ENCODE results near the gene ADAMTS3.

The ADAMTS3 gene

DNA sequence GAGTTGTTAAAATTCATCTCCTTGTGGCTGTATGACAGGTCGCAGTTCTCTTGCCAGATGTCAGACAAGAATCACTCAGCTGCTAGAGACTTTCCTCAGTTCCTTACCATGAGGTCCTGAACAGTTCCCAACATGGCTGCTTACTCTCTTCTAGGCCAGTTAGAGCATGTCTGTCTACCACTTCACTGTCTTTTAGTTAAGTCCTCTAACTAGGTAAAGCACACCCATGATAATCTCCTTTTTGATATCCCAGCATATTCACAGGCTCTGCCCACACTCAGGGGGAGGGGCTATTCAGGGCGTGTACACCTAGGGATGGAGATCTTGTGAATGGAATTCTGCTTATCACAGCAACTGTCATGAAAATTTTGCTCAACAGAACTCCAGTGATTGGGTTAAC is 190.1 kb downstream of the ADAMTS3 start:
- TF ChIP-seq EGR1 (IDR thresholded peaks at IDR 0.05) (no peak), TCF12 (IDR thresholded peaks at IDR 0.05; ENCODE audit: low read depth) (no peak), FOXM1 (IDR thresholded peaks at IDR 0.05; ENCODE audit: borderline replicate concordance, low read depth) (no peak)
- TF ChIP-seq, protein P1, sequence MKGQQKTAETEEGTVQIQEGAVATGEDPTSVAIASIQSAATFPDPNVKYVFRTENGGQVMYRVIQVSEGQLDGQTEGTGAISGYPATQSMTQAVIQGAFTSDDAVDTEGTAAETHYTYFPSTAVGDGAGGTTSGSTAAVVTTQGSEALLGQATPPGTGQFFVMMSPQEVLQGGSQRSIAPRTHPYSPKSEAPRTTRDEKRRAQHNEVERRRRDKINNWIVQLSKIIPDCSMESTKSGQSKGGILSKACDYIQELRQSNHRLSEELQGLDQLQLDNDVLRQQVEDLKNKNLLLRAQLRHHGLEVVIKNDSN (IDR thresholded peaks at IDR 0.05): no peak

DNA sequence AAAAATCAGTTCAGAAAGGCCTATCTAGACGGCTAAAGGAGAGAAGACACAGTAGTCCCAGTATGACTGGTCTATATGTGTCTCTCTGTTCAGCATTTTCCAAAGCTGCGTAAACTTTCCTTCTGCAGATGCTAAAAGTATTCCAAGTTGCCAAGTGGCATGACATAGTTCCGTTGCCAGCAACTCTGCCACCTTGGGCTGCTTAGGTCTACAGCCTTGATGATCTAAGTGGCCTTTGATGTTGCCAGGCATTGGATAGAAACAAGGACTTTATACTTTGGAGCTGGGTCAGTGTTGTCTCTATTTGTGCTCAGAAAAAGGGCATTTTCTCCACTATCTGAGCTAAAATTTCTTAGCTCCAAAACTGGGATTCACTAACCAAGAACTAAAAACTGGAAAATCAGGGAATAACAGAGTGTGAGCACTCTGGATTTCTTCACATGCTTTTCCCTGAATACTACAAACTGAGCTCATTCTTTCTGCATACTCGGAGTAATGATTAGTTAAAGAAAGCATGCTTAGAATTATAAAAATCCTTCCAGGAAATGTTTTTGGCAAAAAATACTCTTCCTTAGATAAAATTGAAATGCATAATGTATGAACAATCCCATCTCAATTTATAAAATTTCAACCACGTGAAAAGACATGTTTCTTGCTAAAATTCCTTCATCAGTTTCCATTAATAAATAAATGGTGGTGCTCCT is 191.4 kb downstream of the ADAMTS3 start:
- TF ChIP-seq TCF12 (IDR thresholded peaks at IDR 0.05; ENCODE audit: low read depth) (no peak), EGR1 (IDR thresholded peaks at IDR 0.05) (no peak), RAD21 (IDR thresholded peaks at IDR 0.05; ENCODE audit: low read depth) (no peak), FOXM1 (IDR thresholded peaks at IDR 0.05; ENCODE audit: borderline replicate concordance, low read depth) (no peak), YY1 (IDR thresholded peaks at IDR 0.05; ENCODE audit: low read depth) (no peak), ZBTB7A (IDR thresholded peaks at IDR 0.05; ENCODE audit: low read depth) (no peak), CEBPB (IDR thresholded peaks at IDR 0.05) (no peak), TAF1 (IDR thresholded peaks at IDR 0.05; ENCODE audit: low read depth) (no peak), TEAD4 (IDR thresholded peaks at IDR 0.05) (no peak), EP300 (IDR thresholded peaks at IDR 0.05; ENCODE audit: borderline replicate concordance) (no peak), CREB1 (IDR thresholded peaks at IDR 0.05; ENCODE audit: low read depth) (no peak), NFIC (IDR thresholded peaks at IDR 0.05) (no peak)
- TF ChIP-seq, protein P2, sequence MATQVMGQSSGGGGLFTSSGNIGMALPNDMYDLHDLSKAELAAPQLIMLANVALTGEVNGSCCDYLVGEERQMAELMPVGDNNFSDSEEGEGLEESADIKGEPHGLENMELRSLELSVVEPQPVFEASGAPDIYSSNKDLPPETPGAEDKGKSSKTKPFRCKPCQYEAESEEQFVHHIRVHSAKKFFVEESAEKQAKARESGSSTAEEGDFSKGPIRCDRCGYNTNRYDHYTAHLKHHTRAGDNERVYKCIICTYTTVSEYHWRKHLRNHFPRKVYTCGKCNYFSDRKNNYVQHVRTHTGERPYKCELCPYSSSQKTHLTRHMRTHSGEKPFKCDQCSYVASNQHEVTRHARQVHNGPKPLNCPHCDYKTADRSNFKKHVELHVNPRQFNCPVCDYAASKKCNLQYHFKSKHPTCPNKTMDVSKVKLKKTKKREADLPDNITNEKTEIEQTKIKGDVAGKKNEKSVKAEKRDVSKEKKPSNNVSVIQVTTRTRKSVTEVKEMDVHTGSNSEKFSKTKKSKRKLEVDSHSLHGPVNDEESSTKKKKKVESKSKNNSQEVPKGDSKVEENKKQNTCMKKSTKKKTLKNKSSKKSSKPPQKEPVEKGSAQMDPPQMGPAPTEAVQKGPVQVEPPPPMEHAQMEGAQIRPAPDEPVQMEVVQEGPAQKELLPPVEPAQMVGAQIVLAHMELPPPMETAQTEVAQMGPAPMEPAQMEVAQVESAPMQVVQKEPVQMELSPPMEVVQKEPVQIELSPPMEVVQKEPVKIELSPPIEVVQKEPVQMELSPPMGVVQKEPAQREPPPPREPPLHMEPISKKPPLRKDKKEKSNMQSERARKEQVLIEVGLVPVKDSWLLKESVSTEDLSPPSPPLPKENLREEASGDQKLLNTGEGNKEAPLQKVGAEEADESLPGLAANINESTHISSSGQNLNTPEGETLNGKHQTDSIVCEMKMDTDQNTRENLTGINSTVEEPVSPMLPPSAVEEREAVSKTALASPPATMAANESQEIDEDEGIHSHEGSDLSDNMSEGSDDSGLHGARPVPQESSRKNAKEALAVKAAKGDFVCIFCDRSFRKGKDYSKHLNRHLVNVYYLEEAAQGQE (IDR thresholded peaks at IDR 0.05; ENCODE audit: low read depth): no peak
- TF ChIP-seq, protein P3, sequence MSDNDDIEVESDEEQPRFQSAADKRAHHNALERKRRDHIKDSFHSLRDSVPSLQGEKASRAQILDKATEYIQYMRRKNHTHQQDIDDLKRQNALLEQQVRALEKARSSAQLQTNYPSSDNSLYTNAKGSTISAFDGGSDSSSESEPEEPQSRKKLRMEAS (IDR thresholded peaks at IDR 0.05): no peak
- TF ChIP-seq, protein P1 (IDR thresholded peaks at IDR 0.05): no peak

DNA sequence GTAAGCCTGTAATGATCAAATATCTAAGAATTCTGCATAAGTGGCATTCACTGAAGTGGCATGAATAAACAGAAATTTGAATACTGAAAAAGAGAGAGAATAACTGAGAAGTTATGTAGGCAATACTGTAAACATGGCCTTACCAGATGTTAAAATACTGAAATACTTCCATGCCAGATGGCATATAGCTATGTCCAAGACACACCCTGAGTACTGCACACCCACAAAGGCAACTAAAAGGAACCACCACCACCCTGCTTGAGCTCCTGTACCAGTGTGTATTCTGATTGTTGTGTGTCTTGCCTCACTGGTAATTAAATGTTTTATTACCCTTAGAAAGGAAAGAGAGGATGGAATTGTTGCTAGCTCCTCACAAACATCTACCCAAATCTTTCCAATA is 192.1 kb downstream of the ADAMTS3 start:
- TF ChIP-seq TEAD4 (IDR thresholded peaks at IDR 0.05) (no peak), RAD21 (IDR thresholded peaks at IDR 0.05; ENCODE audit: low read depth) (no peak), YY1 (IDR thresholded peaks at IDR 0.05; ENCODE audit: low read depth) (no peak), TAF1 (IDR thresholded peaks at IDR 0.05; ENCODE audit: low read depth) (no peak), CREB1 (IDR thresholded peaks at IDR 0.05; ENCODE audit: low read depth) (no peak), ZBTB7A (IDR thresholded peaks at IDR 0.05; ENCODE audit: low read depth) (no peak), FOXM1 (IDR thresholded peaks at IDR 0.05; ENCODE audit: borderline replicate concordance, low read depth) (no peak), NFIC (IDR thresholded peaks at IDR 0.05) (no peak), EGR1 (IDR thresholded peaks at IDR 0.05) (no peak), TCF12 (IDR thresholded peaks at IDR 0.05; ENCODE audit: low read depth) (no peak), CEBPB (IDR thresholded peaks at IDR 0.05) (no peak), EP300 (IDR thresholded peaks at IDR 0.05; ENCODE audit: borderline replicate concordance) (no peak)
- TF ChIP-seq, protein P1 (IDR thresholded peaks at IDR 0.05): no peak
- TF ChIP-seq, protein P2 (IDR thresholded peaks at IDR 0.05; ENCODE audit: low read depth): no peak
- TF ChIP-seq, protein P3 (IDR thresholded peaks at IDR 0.05): no peak

DNA sequence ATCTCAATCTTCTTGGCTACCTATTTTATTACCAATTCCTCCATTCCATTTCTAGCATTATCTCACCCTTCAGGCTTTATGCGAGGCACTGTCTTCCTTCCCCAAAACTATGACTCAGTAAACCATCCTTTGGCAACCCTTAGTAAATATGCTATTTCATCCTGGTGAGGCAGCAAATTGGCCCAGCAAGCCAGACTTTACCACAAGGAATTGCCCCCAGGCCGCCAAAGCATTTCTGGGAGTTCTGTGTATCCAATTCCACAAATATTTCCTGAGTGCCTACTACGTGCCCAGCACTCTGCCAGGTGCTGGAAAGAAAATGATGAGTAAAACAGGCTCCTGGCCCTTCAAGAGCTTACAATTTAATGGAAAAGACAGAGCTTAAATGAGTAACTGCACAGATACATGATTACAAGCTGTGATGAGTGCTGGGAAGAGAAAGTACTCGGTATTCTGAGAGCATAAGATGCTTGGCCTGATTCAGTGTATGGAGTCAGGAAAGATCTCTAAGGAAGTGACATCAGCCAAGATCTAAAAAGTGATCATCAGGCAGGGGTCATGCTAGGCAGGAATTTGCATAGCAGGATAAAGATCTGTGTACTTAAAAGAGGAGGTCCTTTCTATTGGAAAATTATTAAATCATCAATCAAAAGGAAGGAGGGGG is 193.8 kb downstream of the ADAMTS3 start:
- TF ChIP-seq TCF12 (IDR thresholded peaks at IDR 0.05; ENCODE audit: low read depth) (no peak), RAD21 (IDR thresholded peaks at IDR 0.05; ENCODE audit: low read depth) (no peak), CREB1 (IDR thresholded peaks at IDR 0.05; ENCODE audit: low read depth) (no peak), TAF1 (IDR thresholded peaks at IDR 0.05; ENCODE audit: low read depth) (no peak), FOXM1 (IDR thresholded peaks at IDR 0.05; ENCODE audit: borderline replicate concordance, low read depth) (no peak), YY1 (IDR thresholded peaks at IDR 0.05; ENCODE audit: low read depth) (no peak), ZBTB7A (IDR thresholded peaks at IDR 0.05; ENCODE audit: low read depth) (no peak), NFIC (IDR thresholded peaks at IDR 0.05) (no peak), EGR1 (IDR thresholded peaks at IDR 0.05) (no peak)
- TF ChIP-seq, protein P1 (IDR thresholded peaks at IDR 0.05): no peak
